Naive B cell (primary cell): ENCODE results near the gene RFX3. TPM values are rescaled to one million over a fixed set of nuclear protein-coding genes. Genes with fewer than 3 reads are reported as not detected.

Experiments used
- ATAC-seq, 2 donors: fragments of 150-1000 bp; cut with Tn5 transposase; 2 replicates each; pipeline ENCODE4 v1.10.0; 2021; ENCODE audit warnings: low read depth in 2 of 2, mild to moderate bottlenecking in 2 of 2, moderate library complexity in 2 of 2
- DNase-seq: peaks from one replicate; pipeline ENCODE4 v3.0.0; 2022
- H3K27ac Mint-ChIP-seq, 6 donors: one replicate each; pipeline ENCODE4 v1.8.0; 2020 to 2022; ENCODE audit warnings: mild to moderate bottlenecking in 6 of 6, mixed read lengths in 6 of 6, moderate library complexity in 5 of 6, inconsistent platforms in 2 of 6
- H3K27me3 Mint-ChIP-seq, 3 donors: one replicate each; pipeline ENCODE4 v1.8.0; 2021 to 2022; ENCODE audit warnings: mixed read lengths in 3 of 3, mild to moderate bottlenecking in 1 of 3
- H3K36me3 Mint-ChIP-seq, 2 donors: one replicate each; pipeline ENCODE4 v1.8.0; 2020 to 2022; ENCODE audit warnings: mixed read lengths in 2 of 2, inconsistent platforms in 1 of 2, mild to moderate bottlenecking in 1 of 2
- H3K4me1 Mint-ChIP-seq, 3 donors: one replicate each; pipeline ENCODE4 v1.8.0; 2020 to 2022; ENCODE audit warnings: mixed read lengths in 3 of 3, inconsistent platforms in 1 of 3, mild to moderate bottlenecking in 1 of 3, moderate library complexity in 1 of 3
- H3K4me3 Mint-ChIP-seq, 8 donors: one replicate each; pipeline ENCODE4 v1.8.0; 2020 to 2022; ENCODE audit warnings: mild to moderate bottlenecking in 8 of 8, mixed read lengths in 8 of 8, moderate library complexity in 8 of 8, inconsistent platforms in 2 of 8
- H3K9me3 Mint-ChIP-seq, 7 donors: one replicate each; pipeline ENCODE4 v1.8.0; 2020 to 2022; ENCODE audit warnings: mixed read lengths in 7 of 7, mild to moderate bottlenecking in 5 of 7, inconsistent platforms in 2 of 7, moderate library complexity in 1 of 7
- polyA plus RNA-seq, 6 donors: library from polyadenylated mRNA; unstranded; fragments of 300-500 nt; fragmentation: Illumina TruSeq; gene quantifications; one replicate each; pipeline ENCODE4 v1.2.3, GENCODE V29; 2021; ENCODE audit warnings: low read depth in 6 of 6

Gene RFX3
- polyA plus RNA-seq, 6 donors from 2014 or later, result 3.7 to 16.7 (median 6.3) TPM

- DNase-seq (no peak), ATAC-seq (no peak)
- peak overlapping the region in 1 of 6 donors; percentile 7 for H3K27ac Mint-ChIP-seq
- H3K9me3 Mint-ChIP-seq, result no peaks in the 10 kb centered on the region
- H3K4me3 Mint-ChIP-seq, result no peak overlapping the region
- H3K4me1 Mint-ChIP-seq, result peaks cover 4 to 8% (median 4%) of the 10 kb centered on the region in 3 donors
- H3K36me3 Mint-ChIP-seq, result no peaks in the 10 kb centered on the region
- no peaks in the 10 kb centered on the region for H3K27me3 Mint-ChIP-seq
These were observed 61.7 kb downstream of the RFX3 start for GRCh38 chr9:3464033-3464638.

- Mint-ChIP-seq H3K9me3 (no peaks in the 10 kb centered on the region), H3K27me3 (no peaks in the 10 kb centered on the region), H3K36me3 (no peaks in the 10 kb centered on the region), H3K4me1 (peaks cover 3 to 22% (median 14%) of the 10 kb centered on the region in 3 donors), H3K4me3 (no peak overlapping the region), H3K27ac (peak overlapping the region in 1 of 6 donors; percentile 30)
- DNase-seq (no peak), ATAC-seq (no peak)
These were observed 66.9 kb downstream of the RFX3 start for GRCh38 chr9:3458806-3459475.

- no peaks in the 10 kb centered on the region for H3K36me3 Mint-ChIP-seq
- no peaks in the 10 kb centered on the region for H3K9me3 Mint-ChIP-seq
- no peaks in the 10 kb centered on the region for H3K27me3 Mint-ChIP-seq
These were observed 68.6 kb downstream of the RFX3 start for GRCh38 chr9:3457175-3457574.

GRCh38 chr9:3455717-3456116, 70.1 kb downstream of the RFX3 start:
- Mint-ChIP-seq H3K4me3 (no peak overlapping the region), H3K27ac (peak overlapping the region in 1 of 6 donors; percentile 78), H3K4me1 (peaks cover 0 to 18% (median 14%) of the 10 kb centered on the region in 3 donors), H3K9me3 (no peaks in the 10 kb centered on the region), H3K36me3 (no peaks in the 10 kb centered on the region), H3K27me3 (no peaks in the 10 kb centered on the region)
- DNase-seq (no peak), ATAC-seq (no peak)

More at GRCh38 chr9:3457175-3457574, 68.6 kb downstream of the RFX3 start:
- Mint-ChIP-seq H3K4me3 (no peak overlapping the region), H3K4me1 (peaks cover 0 to 18% (median 14%) of the 10 kb centered on the region in 3 donors), H3K27ac (no peak overlapping the region)
- ATAC-seq (no peak), DNase-seq (no peak)

- ATAC-seq, result no peak
- no peak for DNase-seq
- peaks cover 0 to 18% (median 14%) of the 10 kb centered on the region in 3 donors for H3K4me1 Mint-ChIP-seq
- H3K27me3 Mint-ChIP-seq, result no peaks in the 10 kb centered on the region
- H3K9me3 Mint-ChIP-seq, result no peaks in the 10 kb centered on the region
- no peaks in the 10 kb centered on the region for H3K36me3 Mint-ChIP-seq
- H3K27ac Mint-ChIP-seq, result peak overlapping the region in 1 of 6 donors; percentile 84
- H3K4me3 Mint-ChIP-seq, result no peak overlapping the region
These were observed 70.7 kb downstream of the RFX3 start for GRCh38 chr9:3455094-3455493.

GRCh38 chr9:3451956-3452355, 73.8 kb downstream of the RFX3 start:
- DNase-seq (no peak), ATAC-seq (no peak)
- Mint-ChIP-seq H3K27ac (peak overlapping the region in 2 of 6 donors; percentile 36 to 85), H3K27me3 (no peaks in the 10 kb centered on the region), H3K9me3 (peaks cover 0 to 1% (median 0%) of the 10 kb centered on the region in 7 donors), H3K4me1 (peaks cover 0 to 7% (median 5%) of the 10 kb centered on the region in 3 donors), H3K4me3 (no peak overlapping the region), H3K36me3 (no peaks in the 10 kb centered on the region)

- Mint-ChIP-seq H3K27ac (peak overlapping the region in 1 of 6 donors; percentile 15), H3K4me1 (peaks cover 0 to 4% (median 0%) of the 10 kb centered on the region in 3 donors), H3K9me3 (peaks cover 0 to 2% (median 0%) of the 10 kb centered on the region in 7 donors), H3K27me3 (no peaks in the 10 kb centered on the region), H3K4me3 (no peak overlapping the region), H3K36me3 (no peaks in the 10 kb centered on the region)
- DNase-seq, result no peak
- ATAC-seq, result no peak
These were observed 78.0 kb downstream of the RFX3 start for GRCh38 chr9:3447788-3448187.

GRCh38 chr9:3447143-3447542, 78.7 kb downstream of the RFX3 start:
- no peaks in the 10 kb centered on the region for H3K27me3 Mint-ChIP-seq
- ATAC-seq (no peak), DNase-seq (no peak)
- H3K36me3 Mint-ChIP-seq, result no peaks in the 10 kb centered on the region
- H3K27ac Mint-ChIP-seq, result peak overlapping the region in 1 of 6 donors; percentile 64
- peaks cover 0 to 4% (median 0%) of the 10 kb centered on the region in 3 donors for H3K4me1 Mint-ChIP-seq
- peaks cover 0 to 2% (median 0%) of the 10 kb centered on the region in 7 donors for H3K9me3 Mint-ChIP-seq
- H3K4me3 Mint-ChIP-seq, result no peak overlapping the region

GRCh38 chr9:3446313-3446712, 79.5 kb downstream of the RFX3 start:
- Mint-ChIP-seq H3K4me3 (no peak overlapping the region), H3K4me1 (peaks cover 2 to 7% (median 3%) of the 10 kb centered on the region in 3 donors), H3K36me3 (no peaks in the 10 kb centered on the region), H3K9me3 (peaks cover 0 to 2% (median 0%) of the 10 kb centered on the region in 7 donors), H3K27me3 (no peaks in the 10 kb centered on the region), H3K27ac (peak overlapping the region in 1 of 6 donors; percentile 64)
- ATAC-seq (no peak), DNase-seq (no peak)

- H3K27ac Mint-ChIP-seq, result no peak overlapping the region
- H3K36me3 Mint-ChIP-seq, result no peaks in the 10 kb centered on the region
- H3K9me3 Mint-ChIP-seq, result peaks cover 0 to 2% (median 0%) of the 10 kb centered on the region in 7 donors
- no peak for DNase-seq
- peaks cover 11 to 17% (median 13%) of the 10 kb centered on the region in 3 donors for H3K4me1 Mint-ChIP-seq
- H3K4me3 Mint-ChIP-seq, result no peak overlapping the region
- no peaks in the 10 kb centered on the region for H3K27me3 Mint-ChIP-seq
- ATAC-seq, result no peak
These were observed 81.8 kb downstream of the RFX3 start for GRCh38 chr9:3444016-3444415.

- Mint-ChIP-seq H3K36me3 (no peaks in the 10 kb centered on the region), H3K27me3 (no peaks in the 10 kb centered on the region), H3K27ac (peak overlapping the region in 1 of 6 donors; percentile 58), H3K4me3 (no peak overlapping the region), H3K4me1 (peaks cover 11 to 17% (median 13%) of the 10 kb centered on the region in 3 donors), H3K9me3 (peaks cover 0 to 2% (median 0%) of the 10 kb centered on the region in 7 donors)
- ATAC-seq (peak; percentile 87 to 96), DNase-seq (peak; percentile 45)
These were observed 84.5 kb downstream of the RFX3 start for GRCh38 chr9:3441197-3441816.

GRCh38 chr9:3436629-3437420, 89.0 kb downstream of the RFX3 start:
- peaks cover 11 to 13% (median 12%) of the 10 kb centered on the region in 3 donors for H3K4me1 Mint-ChIP-seq
- H3K9me3 Mint-ChIP-seq, result no peaks in the 10 kb centered on the region
- no peak overlapping the region for H3K27ac Mint-ChIP-seq
- H3K36me3 Mint-ChIP-seq, result peaks cover 7 to 12% of the 10 kb centered on the region in 2 donors
- no peaks in the 10 kb centered on the region for H3K27me3 Mint-ChIP-seq
- DNase-seq (no peak), ATAC-seq (no peak)
- H3K4me3 Mint-ChIP-seq, result no peak overlapping the region

- H3K9me3 Mint-ChIP-seq, result no peaks in the 10 kb centered on the region
- H3K36me3 Mint-ChIP-seq, result peaks cover 11 to 12% of the 10 kb centered on the region in 2 donors
- ATAC-seq (no peak), DNase-seq (no peak)
- peaks cover 3 to 5% (median 3%) of the 10 kb centered on the region in 3 donors for H3K4me1 Mint-ChIP-seq
- peak overlapping the region in 1 of 6 donors; percentile 45 for H3K27ac Mint-ChIP-seq
- H3K27me3 Mint-ChIP-seq, result no peaks in the 10 kb centered on the region
- no peak overlapping the region for H3K4me3 Mint-ChIP-seq
These were observed 90.1 kb downstream of the RFX3 start for GRCh38 chr9:3435732-3436131.
